ENCODE results near the gene MYO5B. TPM values are rescaled to one million over a fixed set of nuclear protein-coding genes. Genes with fewer than 3 reads are reported as not detected.

MYO5B gene
- total RNA-seq, 4 donors from 2014 or later = 0.05 to 0.60 (median 0.35) TPM

DNA sequence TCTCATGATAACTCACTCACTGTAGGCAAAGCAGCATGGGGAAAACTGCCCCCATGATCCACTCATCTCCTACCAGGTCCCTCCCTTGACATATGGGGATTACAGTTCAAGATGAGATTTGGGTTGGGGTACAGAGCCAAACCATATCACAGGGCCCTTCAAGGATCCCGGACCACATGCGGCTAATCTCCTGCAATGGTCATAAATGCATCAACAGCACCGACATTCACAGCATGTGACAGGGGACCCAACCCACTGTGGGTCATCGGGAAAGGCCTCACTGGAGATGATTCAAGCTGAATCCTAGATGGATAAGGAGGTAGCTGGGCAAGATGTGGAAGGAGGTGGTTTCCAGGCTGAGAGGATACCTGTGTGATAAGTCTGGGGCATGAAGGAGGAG, 129.4 kb downstream of the MYO5B start:
- Histone ChIP-seq H3K4me1 (no peaks in the 10 kb centered on the region), H3K9me3 (no peaks in the 10 kb centered on the region), H3K27me3 (no peaks in the 10 kb centered on the region), H3K27ac (no peak overlapping the region), H3K36me3 (no peaks in the 10 kb centered on the region), H3K4me3 (no peak overlapping the region)
- TF ChIP-seq CTCF (IDR thresholded peaks at IDR 0.05 in 4 of 5, conservative IDR thresholded peaks at IDR 0.05 in 1 of 5) = no peak
- no peak for TF ChIP-seq POLR2A (IDR thresholded peaks at IDR 0.05)
- in situ Hi-C loops (cut with MboI; ENCODE audit: low sequenced_read_pairs in 4 of 4) = no loop called here
- no peak for ATAC-seq
- DNase-seq = no peak
- intact Hi-C loops (cut with DNase I; ENCODE audit: low total_unique reads) = no loop called here

GRCh38 chr18:50065039-50065438, 129.9 kb downstream of the MYO5B start:
- Histone ChIP-seq H3K9me3 (no peaks in the 10 kb centered on the region), H3K4me3 (no peak overlapping the region), H3K4me1 (no peaks in the 10 kb centered on the region), H3K27me3 (no peaks in the 10 kb centered on the region), H3K36me3 (no peaks in the 10 kb centered on the region), H3K27ac (no peak overlapping the region)
- in situ Hi-C loops (cut with MboI; ENCODE audit: low sequenced_read_pairs in 4 of 4) (no loop called here), intact Hi-C loops (cut with DNase I; ENCODE audit: low total_unique reads) (no loop called here)
- DNase-seq (no peak), ATAC-seq (no peak)
- TF ChIP-seq POLR2A (IDR thresholded peaks at IDR 0.05) = no peak
- TF ChIP-seq CTCF (IDR thresholded peaks at IDR 0.05 in 4 of 5, conservative IDR thresholded peaks at IDR 0.05 in 1 of 5) = no peak

GRCh38 chr18:50061876-50062517, 132.9 kb downstream of the MYO5B start:
- TF ChIP-seq CTCF (IDR thresholded peaks at IDR 0.05 in 4 of 5, conservative IDR thresholded peaks at IDR 0.05 in 1 of 5) = no peak
- no peak for TF ChIP-seq POLR2A (IDR thresholded peaks at IDR 0.05)
- in situ Hi-C loops (cut with MboI; ENCODE audit: low sequenced_read_pairs in 4 of 4) (no loop called here), intact Hi-C loops (cut with DNase I; ENCODE audit: low total_unique reads) (no loop called here)
- Histone ChIP-seq H3K27me3 (no peaks in the 10 kb centered on the region), H3K9me3 (no peaks in the 10 kb centered on the region), H3K4me1 (no peaks in the 10 kb centered on the region), H3K27ac (no peak overlapping the region), H3K4me3 (no peak overlapping the region), H3K36me3 (no peaks in the 10 kb centered on the region)
- DNase-seq = no peak
- ATAC-seq = no peak

GRCh38 chr18:50060822-50061221, 134.1 kb downstream of the MYO5B start:
- intact Hi-C loops (cut with DNase I; ENCODE audit: low total_unique reads) = no loop called here
- H3K4me1 ChIP-seq = no peaks in the 10 kb centered on the region
- H3K4me3 ChIP-seq = no peak overlapping the region
- no peaks in the 10 kb centered on the region for H3K9me3 ChIP-seq
- no peaks in the 10 kb centered on the region for H3K27me3 ChIP-seq
- no peak for TF ChIP-seq CTCF (IDR thresholded peaks at IDR 0.05 in 4 of 5, conservative IDR thresholded peaks at IDR 0.05 in 1 of 5)
- no peak for TF ChIP-seq POLR2A (IDR thresholded peaks at IDR 0.05)
- DNase-seq = no peak
- H3K27ac ChIP-seq = no peak overlapping the region
- in situ Hi-C loops (cut with MboI; ENCODE audit: low sequenced_read_pairs in 4 of 4) = no loop called here
- no peak for ATAC-seq
- H3K36me3 ChIP-seq = no peaks in the 10 kb centered on the region

GRCh38 chr18:50058731-50059130, 136.2 kb downstream of the MYO5B start:
- no peaks in the 10 kb centered on the region for H3K36me3 ChIP-seq
- no peaks in the 10 kb centered on the region for H3K27me3 ChIP-seq
- ATAC-seq = no peak
- no peaks in the 10 kb centered on the region for H3K9me3 ChIP-seq
- H3K4me1 ChIP-seq = no peaks in the 10 kb centered on the region
- no peak for TF ChIP-seq POLR2A (IDR thresholded peaks at IDR 0.05)
- TF ChIP-seq CTCF (IDR thresholded peaks at IDR 0.05 in 4 of 5, conservative IDR thresholded peaks at IDR 0.05 in 1 of 5) = no peak
- in situ Hi-C loops (cut with MboI; ENCODE audit: low sequenced_read_pairs in 4 of 4) (no loop called here), intact Hi-C loops (cut with DNase I; ENCODE audit: low total_unique reads) (no loop called here)
- H3K4me3 ChIP-seq = no peak overlapping the region
- DNase-seq = no peak
- no peak overlapping the region for H3K27ac ChIP-seq
